HepG2 (cell line): ENCODE measurements around the gene ITPK1. TPM values are rescaled to one million over a fixed set of nuclear protein-coding genes. Genes with fewer than 3 reads are reported as not detected.
A peak's percentile ranks its signal among the peaks of the same experiment; 100 is the strongest.

Source experiments
- CCAR2 ChIP-seq: fragments of 200-400 bp; formaldehyde crosslinking; optimal IDR thresholded peaks from 2 replicates; pipeline ENCODE3; 2018; ENCODE audit warnings: low read depth, mild to moderate bottlenecking, low read length, moderate library complexity
- CENPBD1 ChIP-seq: sonication (generic); formaldehyde crosslinking; IDR thresholded peaks from 2 replicates; pipeline ENCODE4 v1.8.0; 2022; ENCODE audit warnings: missing genetic modification reagents, low read depth, mild to moderate bottlenecking, borderline replicate concordance
- FOSL2 ChIP-seq: sonication (generic); formaldehyde crosslinking; IDR thresholded peaks from 2 replicates; pipeline ENCODE4 v1.4.0; 2020; ENCODE audit warnings: missing genetic modification reagents
- HOXA3 ChIP-seq: sonication (generic); formaldehyde crosslinking; IDR thresholded peaks from 2 replicates; pipeline ENCODE4 v1.5.0; 2020; ENCODE audit warnings: missing genetic modification reagents
- JUNB ChIP-seq: sonication (generic); formaldehyde crosslinking; IDR thresholded peaks from 2 replicates; pipeline ENCODE4 v1.8.0; 2022; ENCODE audit warnings: missing genetic modification reagents, mild to moderate bottlenecking, borderline replicate concordance
- MIER2 ChIP-seq: IDR thresholded peaks from 2 replicates; pipeline ENCODE4 v1.6.1; 2016; ENCODE audit warnings: missing biosample characterization, missing genetic modification reagents
- NFATC3 ChIP-seq: sonication (generic); formaldehyde crosslinking; IDR thresholded peaks from 2 replicates; pipeline ENCODE4 v1.5.1; 2020; ENCODE audit warnings: mild to moderate bottlenecking, missing genetic modification reagents
- NFKB2 ChIP-seq: sonication (generic); formaldehyde crosslinking; IDR thresholded peaks from 2 replicates; pipeline ENCODE4 v1.4.0; 2020; ENCODE audit warnings: missing genetic modification reagents, borderline replicate concordance
- REST ChIP-seq, 2 experiments: IDR thresholded peaks; 2 replicates each; pipeline ENCODE4 v1.6.1; 2011 to 2012; ENCODE audit warnings: low read length in 2 of 2, borderline replicate concordance in 1 of 2, low read depth in 1 of 2, mild to moderate bottlenecking in 1 of 2, moderate library complexity in 1 of 2
- SIN3A ChIP-seq: IDR thresholded peaks from 2 replicates; pipeline ENCODE4 v1.6.1; 2011; ENCODE audit warnings: low read depth, mild to moderate bottlenecking, control low read depth, low read length, borderline replicate concordance
- SMAD9 ChIP-seq: sonication (generic); formaldehyde crosslinking; IDR thresholded peaks from 2 replicates; pipeline ENCODE4 v1.5.1; 2020; ENCODE audit warnings: mild to moderate bottlenecking, missing genetic modification reagents
- UBTF ChIP-seq: sonication (generic); formaldehyde crosslinking; IDR thresholded peaks from 2 replicates; pipeline ENCODE4 v1.4.0; 2020; ENCODE audit warnings: mild to moderate bottlenecking, missing genetic modification reagents
- ZFX ChIP-seq: sonication (generic); formaldehyde crosslinking; IDR thresholded peaks from 2 replicates; pipeline ENCODE4 v1.4.0; 2020; ENCODE audit warnings: mild to moderate bottlenecking, low read depth, missing genetic modification reagents, moderate library complexity
- ZNF235 ChIP-seq: sonication (generic); formaldehyde crosslinking; IDR thresholded peaks from 2 replicates; pipeline ENCODE4 v1.8.1; 2023; ENCODE audit warnings: mild to moderate bottlenecking, missing genetic modification reagents, borderline replicate concordance
- ZNF343 ChIP-seq: sonication (generic); formaldehyde crosslinking; IDR thresholded peaks from 2 replicates; pipeline ENCODE4 v1.4.0; 2020; ENCODE audit warnings: mild to moderate bottlenecking, missing genetic modification reagents
- ZNF431 ChIP-seq: sonication (generic); formaldehyde crosslinking; IDR thresholded peaks from 2 replicates; pipeline ENCODE4 v1.9.0; 2022; ENCODE audit warnings: missing genetic modification reagents, low read depth, mild to moderate bottlenecking, borderline replicate concordance
- ZNF619 ChIP-seq: sonication (generic); formaldehyde crosslinking; IDR thresholded peaks from 2 replicates; pipeline ENCODE4 v1.4.0; 2020; ENCODE audit warnings: mild to moderate bottlenecking, missing genetic modification reagents
- ZNF672 ChIP-seq: sonication (generic); formaldehyde crosslinking; IDR thresholded peaks from 2 replicates; pipeline ENCODE4 v1.8.1; 2022; ENCODE audit warnings: missing genetic modification reagents
- ZNF816 ChIP-seq: sonication (generic); formaldehyde crosslinking; IDR thresholded peaks from 2 replicates; pipeline ENCODE4 v1.8.0; 2022; ENCODE audit warnings: missing genetic modification reagents, mild to moderate bottlenecking, borderline replicate concordance
- polyA plus RNA-seq, 8 experiments: library from polyadenylated mRNA; depleted of rRNA in 3 of 8; stranded (reverse) in 7 of 8; unstranded in 1 of 8; fragments of >200 nt; fragmentation: Illumina TruSeq in 4 of 8; extraction: Trizol in 4 of 8; gene quantifications; 2 replicates each; pipeline versions ENCODE4 v1.2.1 to v1.2.3, GENCODE V29; 2011 to 2016; ENCODE audit warnings: low read depth in 4 of 8, missing spikeins in 1 of 8, mixed read lengths in 1 of 8; ENCODE audit not compliant: insufficient read depth in 1 of 8
- total RNA-seq, 5 experiments: library from RNA; depleted of rRNA; stranded (reverse); fragments of >200 nt; fragmentation: Illumina TruSeq; extraction: Trizol; gene quantifications; 2 replicates each; pipeline ENCODE4 v1.2.3, GENCODE V29; 2016; ENCODE audit warnings: low read depth in 1 of 5
- TF ChIP-seq, protein P1 (sequence below): sonication (generic); formaldehyde crosslinking; IDR thresholded peaks from 2 replicates; pipeline ENCODE4 v1.5.1; 2020; ENCODE audit warnings: mild to moderate bottlenecking, missing genetic modification reagents, moderate library complexity

The ITPK1 gene
- total and polyA plus RNA-seq, 2 of the 13 experiments (the other 11 are each of a cell fraction or from before 2014, with no cell fraction given) = 20.5 to 47.5 TPM

GRCh38 chr14:93137864-93138263, 22.1 kb upstream of the ITPK1 start (continued):
- TF ChIP-seq REST (IDR thresholded peaks at IDR 0.05; ENCODE audit: borderline replicate concordance in 1 of 2, low read depth in 1 of 2, low read length in 2 of 2) (no peak), UBTF (CRISPR knock-in tag) (peak; percentile 24; the same call in 1 of the 2 replicates), ZNF672 (CRISPR knock-in tag) (no peak), ZNF619 (CRISPR knock-in tag) (no peak), CCAR2 (no peak), ZNF431 (CRISPR knock-in tag) (no peak), ZNF343 (CRISPR knock-in tag) (no peak), NFKB2 (CRISPR knock-in tag) (no peak), MIER2 (no peak), CENPBD1 (no peak), JUNB (CRISPR knock-in tag) (no peak), SMAD9 (no peak), ZFX (CRISPR knock-in tag) (0 out of 2 replicates have a peak, but pooled peaks have one; percentile 16), SIN3A (peak; percentile 19; the same call in 1 of the 2 replicates), NFATC3 (CRISPR knock-in tag) (no peak), ZNF816 (CRISPR knock-in tag) (no peak), FOSL2 (no peak), ZNF235 (no peak), HOXA3 (0 out of 2 replicates have a peak, but pooled peaks have one; percentile 21)
- TF ChIP-seq, protein P1, sequence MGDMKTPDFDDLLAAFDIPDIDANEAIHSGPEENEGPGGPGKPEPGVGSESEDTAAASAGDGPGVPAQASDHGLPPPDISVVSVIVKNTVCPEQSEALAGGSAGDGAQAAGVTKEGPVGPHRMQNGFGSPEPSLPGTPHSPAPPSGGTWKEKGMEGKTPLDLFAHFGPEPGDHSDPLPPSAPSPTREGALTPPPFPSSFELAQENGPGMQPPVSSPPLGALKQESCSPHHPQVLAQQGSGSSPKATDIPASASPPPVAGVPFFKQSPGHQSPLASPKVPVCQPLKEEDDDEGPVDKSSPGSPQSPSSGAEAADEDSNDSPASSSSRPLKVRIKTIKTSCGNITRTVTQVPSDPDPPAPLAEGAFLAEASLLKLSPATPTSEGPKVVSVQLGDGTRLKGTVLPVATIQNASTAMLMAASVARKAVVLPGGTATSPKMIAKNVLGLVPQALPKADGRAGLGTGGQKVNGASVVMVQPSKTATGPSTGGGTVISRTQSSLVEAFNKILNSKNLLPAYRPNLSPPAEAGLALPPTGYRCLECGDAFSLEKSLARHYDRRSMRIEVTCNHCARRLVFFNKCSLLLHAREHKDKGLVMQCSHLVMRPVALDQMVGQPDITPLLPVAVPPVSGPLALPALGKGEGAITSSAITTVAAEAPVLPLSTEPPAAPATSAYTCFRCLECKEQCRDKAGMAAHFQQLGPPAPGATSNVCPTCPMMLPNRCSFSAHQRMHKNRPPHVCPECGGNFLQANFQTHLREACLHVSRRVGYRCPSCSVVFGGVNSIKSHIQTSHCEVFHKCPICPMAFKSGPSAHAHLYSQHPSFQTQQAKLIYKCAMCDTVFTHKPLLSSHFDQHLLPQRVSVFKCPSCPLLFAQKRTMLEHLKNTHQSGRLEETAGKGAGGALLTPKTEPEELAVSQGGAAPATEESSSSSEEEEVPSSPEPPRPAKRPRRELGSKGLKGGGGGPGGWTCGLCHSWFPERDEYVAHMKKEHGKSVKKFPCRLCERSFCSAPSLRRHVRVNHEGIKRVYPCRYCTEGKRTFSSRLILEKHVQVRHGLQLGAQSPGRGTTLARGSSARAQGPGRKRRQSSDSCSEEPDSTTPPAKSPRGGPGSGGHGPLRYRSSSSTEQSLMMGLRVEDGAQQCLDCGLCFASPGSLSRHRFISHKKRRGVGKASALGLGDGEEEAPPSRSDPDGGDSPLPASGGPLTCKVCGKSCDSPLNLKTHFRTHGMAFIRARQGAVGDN (CRISPR knock-in tag) = peak; percentile 49
